Coronary artery (tissue), 2 donors: ENCODE data around the gene RAPGEF1.
A peak's percentile ranks its signal among the peaks of the same experiment; 100 is the strongest.

Experiments
- DNase-seq: peaks from one replicate; pipeline ENCODE4 v3.0.0-alpha.2; 2017; ENCODE audit warnings: low spot score
- H3K27ac ChIP-seq, 2 donors: fragments of 200-600 bp; sonication (generic); one replicate each; pipeline ENCODE4 v1.5.1; 2016 to 2019
- H3K4me3 ChIP-seq: fragments of 200-600 bp; sonication (generic); 2 replicates; pipeline ENCODE4 v1.5.1; 2016; ENCODE audit warnings: mild to moderate bottlenecking, moderate library complexity
- TF ChIP-seq, protein P1 (sequence below): fragments of 200-600 bp; sonication (generic); IDR thresholded peaks from one replicate; pipeline ENCODE4 v1.5.1; 2019; ENCODE audit warnings: antibody characterized with exemption

RAPGEF1 gene

DNA sequence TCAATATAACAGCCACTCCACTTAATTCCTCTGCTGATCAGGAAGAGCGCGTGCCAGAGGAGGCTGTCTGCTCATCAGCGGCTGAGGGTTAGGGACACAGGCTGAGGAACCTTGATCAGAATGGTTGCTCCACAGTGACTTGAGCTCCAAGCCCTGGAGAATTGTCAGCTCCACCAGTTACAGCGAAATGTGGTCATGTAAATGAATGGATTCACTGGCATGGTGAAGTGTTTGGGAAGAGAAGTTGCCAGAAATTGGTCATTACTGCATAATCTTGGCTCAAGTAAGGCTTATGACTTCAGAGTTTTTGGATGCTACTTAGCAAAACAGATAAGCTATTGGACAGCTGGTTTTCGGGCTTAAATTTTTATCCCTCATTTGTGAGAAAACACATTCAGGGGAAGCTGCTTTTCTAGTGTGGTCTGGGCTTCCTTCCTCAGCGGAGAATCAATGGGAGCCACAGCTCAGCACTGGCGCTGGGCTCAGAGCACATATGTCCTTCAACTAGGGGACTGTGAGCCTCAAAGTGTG, 129.6 kb downstream of the RAPGEF1 start:
- TF ChIP-seq, protein P1, sequence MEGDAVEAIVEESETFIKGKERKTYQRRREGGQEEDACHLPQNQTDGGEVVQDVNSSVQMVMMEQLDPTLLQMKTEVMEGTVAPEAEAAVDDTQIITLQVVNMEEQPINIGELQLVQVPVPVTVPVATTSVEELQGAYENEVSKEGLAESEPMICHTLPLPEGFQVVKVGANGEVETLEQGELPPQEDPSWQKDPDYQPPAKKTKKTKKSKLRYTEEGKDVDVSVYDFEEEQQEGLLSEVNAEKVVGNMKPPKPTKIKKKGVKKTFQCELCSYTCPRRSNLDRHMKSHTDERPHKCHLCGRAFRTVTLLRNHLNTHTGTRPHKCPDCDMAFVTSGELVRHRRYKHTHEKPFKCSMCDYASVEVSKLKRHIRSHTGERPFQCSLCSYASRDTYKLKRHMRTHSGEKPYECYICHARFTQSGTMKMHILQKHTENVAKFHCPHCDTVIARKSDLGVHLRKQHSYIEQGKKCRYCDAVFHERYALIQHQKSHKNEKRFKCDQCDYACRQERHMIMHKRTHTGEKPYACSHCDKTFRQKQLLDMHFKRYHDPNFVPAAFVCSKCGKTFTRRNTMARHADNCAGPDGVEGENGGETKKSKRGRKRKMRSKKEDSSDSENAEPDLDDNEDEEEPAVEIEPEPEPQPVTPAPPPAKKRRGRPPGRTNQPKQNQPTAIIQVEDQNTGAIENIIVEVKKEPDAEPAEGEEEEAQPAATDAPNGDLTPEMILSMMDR, result no peak
- Histone ChIP-seq H3K27ac (peak overlapping the region; percentile 92), H3K4me3 (no peak overlapping the region)
- no peak for DNase-seq

DNA sequence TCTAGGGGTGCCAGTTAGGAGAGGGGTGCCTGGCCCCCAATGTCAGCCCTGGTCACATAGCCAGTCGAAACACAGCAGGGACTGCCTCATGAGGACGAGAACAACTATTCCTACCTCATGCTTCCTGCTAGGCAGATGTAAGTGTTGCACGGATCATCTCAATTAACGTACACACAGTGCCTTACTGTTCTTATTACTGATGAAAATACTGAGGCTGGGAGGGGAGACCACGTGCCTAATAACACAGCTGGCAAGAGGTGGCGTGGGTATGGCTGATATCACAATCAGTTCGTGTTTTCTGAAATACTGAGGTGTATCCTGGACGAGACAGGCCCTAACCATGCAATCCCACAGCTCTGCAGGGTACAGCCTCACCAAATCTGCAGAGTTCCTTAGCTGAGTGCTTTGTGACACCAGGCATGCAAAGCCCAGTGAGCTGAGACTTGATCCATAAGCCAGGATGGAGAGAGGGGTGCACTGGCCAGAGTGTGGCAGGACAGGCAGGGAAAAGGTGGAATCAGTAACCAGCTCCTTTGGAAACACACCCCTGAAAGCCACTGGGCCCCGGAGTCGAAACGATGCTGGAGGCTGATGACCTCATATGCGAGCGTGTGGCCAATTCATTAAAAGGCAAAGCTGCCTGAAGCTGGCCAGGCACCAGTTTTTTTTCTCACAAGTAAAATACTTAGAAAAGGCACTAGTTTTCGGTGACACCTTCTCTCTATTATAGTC, 130.6 kb downstream of the RAPGEF1 start:
- TF ChIP-seq, protein P1, result no peak
- peak overlapping the region; percentile 92 for H3K27ac ChIP-seq
- no peak for DNase-seq
- H3K4me3 ChIP-seq, result peak overlapping the region; percentile 51

DNA sequence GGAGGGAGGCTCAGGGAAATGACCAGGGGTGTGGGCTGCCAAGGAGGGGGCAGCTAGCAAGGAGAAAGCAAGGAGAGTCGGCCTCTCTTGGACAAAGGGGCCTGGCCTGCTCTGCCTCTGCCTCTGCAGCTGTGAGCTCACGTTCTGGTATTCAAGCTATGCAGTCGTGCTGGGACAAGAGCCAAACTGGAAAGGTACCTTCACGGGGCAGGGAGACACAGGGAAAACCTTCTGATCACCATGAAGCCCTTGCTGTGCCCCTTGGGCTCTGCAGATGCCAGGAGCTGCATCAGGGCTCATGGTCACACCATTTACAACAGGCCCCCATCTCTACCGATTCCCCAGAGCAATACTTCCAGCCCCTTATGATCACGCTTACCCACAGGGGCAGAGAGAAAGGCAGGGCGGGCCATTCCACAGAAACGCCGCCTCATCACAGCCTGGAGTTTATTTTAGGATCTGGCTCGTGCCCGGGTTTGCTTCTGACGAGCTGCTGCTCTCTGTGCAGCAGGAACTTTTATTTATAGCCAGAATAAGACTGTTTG, 131.3 kb downstream of the RAPGEF1 start:
- H3K4me3 ChIP-seq, result peak overlapping the region; percentile 51

DNA sequence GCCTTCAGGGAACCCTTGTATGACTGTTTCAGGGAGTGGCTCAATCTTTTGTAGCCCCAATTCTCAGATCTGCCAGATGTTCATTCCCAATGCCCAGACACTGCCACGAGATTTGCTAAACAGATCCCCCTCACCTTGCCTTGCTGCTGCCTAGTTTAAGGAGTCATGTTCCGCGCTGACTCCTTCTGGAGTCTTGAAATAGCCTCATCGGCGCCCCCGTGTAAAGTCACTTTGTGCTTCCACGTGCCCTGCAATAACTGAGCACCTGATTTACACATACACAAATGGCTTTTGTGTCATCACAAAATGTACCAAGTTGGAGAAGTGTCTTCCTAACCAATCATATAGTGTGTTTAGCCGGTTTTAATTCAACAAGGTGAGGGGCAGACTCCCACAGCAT, 132.3 kb downstream of the RAPGEF1 start:
- DNase-seq, result no peak
- peak overlapping the region; percentile 92 for H3K27ac ChIP-seq
- no peak overlapping the region for H3K4me3 ChIP-seq
- TF ChIP-seq, protein P1, result no peak

More for the DNA sequence above, 131.3 kb downstream of the RAPGEF1 start:
- H3K27ac ChIP-seq, result peak overlapping the region; percentile 92
- TF ChIP-seq, protein P1, result no peak
- DNase-seq, result peak; percentile 90

DNA sequence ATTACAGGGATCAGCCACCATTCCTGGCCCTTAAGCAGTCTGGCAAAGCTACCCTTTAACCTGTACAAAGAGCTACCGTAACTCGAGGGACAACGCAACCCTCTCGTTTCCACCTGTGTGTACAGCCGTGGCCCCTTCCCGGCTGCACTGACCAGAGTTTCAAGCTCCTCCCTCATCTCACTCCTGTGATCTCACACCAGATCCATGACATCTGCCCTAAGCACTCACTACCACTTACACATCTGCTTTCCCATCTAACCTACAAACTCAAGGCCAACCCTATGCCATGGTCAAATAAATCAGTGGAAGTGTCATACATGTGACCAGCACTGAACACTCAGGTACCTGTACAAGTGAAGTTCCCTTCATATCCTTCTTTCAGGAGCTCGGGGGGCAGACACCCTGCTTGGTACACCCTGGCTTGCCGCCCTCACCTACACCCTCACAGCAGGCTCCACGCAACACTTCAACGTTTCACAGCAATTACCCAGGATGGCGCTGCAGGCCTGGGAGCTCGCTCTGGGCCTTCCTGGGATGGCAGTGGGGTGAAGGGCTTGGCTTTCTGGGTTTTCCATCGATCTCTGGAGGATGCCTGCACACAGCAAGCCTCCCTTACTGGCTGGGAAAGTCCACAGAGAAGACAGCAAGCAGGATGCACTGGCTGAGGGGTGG, 132.8 kb downstream of the RAPGEF1 start:
- H3K27ac ChIP-seq, result peak overlapping the region; percentile 92
- TF ChIP-seq, protein P1, result no peak
- no peak overlapping the region for H3K4me3 ChIP-seq
- DNase-seq, result no peak

DNA sequence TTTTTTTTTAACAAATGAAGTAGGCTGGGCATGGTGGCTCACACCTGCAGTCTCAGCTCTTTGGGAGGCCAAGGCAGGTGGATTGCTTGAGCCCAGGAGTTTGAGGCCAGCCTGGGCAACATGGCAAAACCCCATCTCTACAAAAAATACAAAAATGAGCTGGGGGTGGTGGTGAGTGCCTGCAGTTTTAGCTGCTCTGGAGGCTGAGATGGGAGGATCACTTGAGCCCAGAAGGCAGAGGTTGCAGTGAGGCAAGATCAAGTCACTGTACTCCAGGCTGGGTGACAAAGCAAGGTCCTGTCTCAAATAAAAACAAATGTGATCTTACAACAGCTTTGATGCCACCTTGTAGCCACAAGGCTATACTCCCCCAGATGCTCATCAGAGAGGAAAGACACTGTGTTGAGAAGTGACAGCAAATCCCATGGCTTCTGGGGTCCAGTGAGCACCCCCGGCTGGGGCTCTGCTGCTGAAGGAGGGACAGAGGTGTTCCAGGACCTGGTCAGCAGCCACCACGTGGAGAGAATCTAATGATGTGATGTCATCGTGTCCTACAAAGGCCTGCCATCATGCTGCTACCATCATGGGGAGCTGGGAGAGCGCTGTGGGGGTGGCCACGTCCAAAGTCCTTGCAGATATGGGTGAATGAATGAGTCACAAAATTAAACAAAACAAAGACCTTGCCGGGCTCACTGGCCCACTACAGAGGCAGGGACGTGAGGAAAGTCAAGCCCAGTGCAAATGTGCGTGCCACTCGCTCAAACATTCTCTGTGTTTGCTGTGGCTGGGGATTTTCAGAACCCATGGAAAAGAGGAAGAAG, 133.9 kb downstream of the RAPGEF1 start:
- Histone ChIP-seq H3K4me3 (no peak overlapping the region), H3K27ac (no peak overlapping the region)
- no peak for DNase-seq
- TF ChIP-seq, protein P1, result no peak
